Amniotic epithelial cell (primary cell): Measurements from ENCODE around the gene PRKACB.
"Not testable (repeated sequence)": the region's sequence is repeated elsewhere in the genome, so short reads cannot be mapped to it uniquely, and the experiment has no call there.

Experiments used
- DNase-seq: peaks from one replicate; pipeline ENCODE4 v3.0.0-alpha.2; 2010; ENCODE audit warnings: low read depth

The PRKACB gene

GRCh38 chr1:84269306-84269705 lies 125.2 kb downstream of the PRKACB start:
- DNase-seq: no peak

DNA sequence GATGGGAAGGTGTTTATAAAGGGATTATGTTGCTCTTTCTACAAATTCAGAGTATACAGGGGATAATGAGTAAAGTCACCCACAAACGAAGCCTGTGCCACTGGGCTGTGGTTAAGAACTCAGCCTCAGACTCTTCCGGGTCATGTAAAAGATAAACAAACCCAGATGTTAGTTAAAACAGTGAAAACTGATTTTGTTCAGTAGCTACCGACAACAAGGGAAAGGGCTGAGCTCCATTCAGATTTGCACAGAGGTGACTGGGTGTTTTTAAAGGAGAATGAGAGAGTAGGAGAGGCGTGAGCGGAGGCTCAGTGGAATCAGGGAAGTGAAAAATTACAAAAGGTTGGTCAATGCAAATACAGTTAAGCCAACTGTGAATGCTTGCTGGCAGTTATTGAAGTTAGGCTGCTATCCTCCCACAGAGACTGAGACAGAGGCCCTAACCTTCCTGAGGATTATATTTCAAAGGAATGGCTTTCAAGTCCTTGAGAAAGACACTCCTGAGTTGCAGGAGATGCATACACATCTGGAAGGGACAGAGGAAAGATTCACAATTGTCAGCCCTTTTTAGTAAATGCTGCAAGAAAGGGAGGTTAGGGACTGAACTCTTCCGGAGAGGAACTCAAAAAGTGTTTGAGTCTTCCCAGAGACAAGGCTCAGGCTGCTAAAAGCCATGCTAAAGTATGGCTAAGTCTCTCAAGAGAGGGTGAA lies 127.5 kb downstream of the PRKACB start:
- peak; percentile 27 for DNase-seq

DNA sequence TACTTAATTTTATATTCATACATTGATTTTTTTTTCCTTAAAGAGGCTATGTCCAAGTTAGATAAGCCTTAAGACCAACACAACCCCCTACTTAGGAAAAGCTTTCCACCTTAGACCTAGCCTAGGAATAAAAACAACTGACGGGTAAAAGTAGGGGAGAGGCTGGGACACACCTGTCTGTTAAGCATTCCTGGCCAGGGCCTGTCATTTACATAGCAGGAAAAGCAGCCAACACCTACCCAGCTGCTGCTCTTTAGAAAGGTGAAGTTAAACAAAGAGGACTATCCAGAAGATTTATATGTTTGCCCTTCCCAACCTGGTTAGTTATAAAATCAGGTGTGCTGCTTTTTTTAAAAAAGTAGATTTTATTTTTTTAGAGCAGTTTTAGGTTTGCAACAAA lies 128.3 kb downstream of the PRKACB start:
- DNase-seq: no peak

GRCh38 chr1:84277343-84278059 lies 133.4 kb downstream of the PRKACB start:
- no peak for DNase-seq

GRCh38 chr1:84278905-84279304 lies 134.8 kb downstream of the PRKACB start:
- no peak for DNase-seq

DNA sequence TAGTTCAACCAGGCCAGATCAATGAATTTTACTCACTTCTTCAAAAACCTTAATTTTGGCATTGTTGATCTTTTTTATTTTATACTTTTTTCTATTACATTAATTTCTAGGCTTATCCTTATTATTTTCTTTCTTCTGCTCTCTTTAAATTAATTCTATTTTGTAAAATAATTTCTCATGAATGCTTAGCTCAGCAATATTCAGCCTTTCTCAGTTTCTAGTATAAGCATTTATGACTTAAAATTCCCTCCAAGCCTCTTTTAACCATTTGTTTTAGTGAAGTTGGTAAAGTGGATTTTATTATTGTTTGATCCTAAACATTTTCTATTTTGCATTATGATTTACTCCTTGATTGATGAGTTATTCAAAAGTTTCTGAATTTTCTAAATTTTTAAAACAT lies 136.8 kb downstream of the PRKACB start:
- DNase-seq: no peak

DNA sequence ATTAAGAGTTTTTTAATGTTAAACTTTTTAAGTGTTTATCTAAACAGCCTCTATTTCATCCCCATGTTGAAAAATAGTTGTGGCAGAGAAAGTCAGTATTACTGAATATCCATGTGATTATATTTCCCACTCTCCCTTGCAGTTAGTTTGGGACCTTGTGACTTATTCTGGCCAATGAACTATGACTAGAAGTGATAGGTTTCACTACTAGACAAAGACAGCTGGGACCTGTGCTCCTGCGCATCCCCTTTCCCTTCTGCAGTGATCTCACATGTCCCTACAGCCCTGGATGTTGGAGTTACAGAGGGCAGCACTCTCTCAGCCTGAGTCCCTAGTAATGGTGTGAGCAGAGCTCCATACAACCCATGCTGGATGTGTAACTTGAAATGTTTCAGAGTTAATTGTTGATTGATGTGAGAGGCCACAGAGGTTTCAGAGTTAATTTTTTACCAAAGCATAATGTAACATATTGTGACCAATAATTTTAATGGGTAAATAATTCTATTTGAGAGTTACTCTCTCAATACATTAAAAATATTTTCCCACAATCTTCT lies 138.8 kb downstream of the PRKACB start:
- DNase-seq: no peak

DNA sequence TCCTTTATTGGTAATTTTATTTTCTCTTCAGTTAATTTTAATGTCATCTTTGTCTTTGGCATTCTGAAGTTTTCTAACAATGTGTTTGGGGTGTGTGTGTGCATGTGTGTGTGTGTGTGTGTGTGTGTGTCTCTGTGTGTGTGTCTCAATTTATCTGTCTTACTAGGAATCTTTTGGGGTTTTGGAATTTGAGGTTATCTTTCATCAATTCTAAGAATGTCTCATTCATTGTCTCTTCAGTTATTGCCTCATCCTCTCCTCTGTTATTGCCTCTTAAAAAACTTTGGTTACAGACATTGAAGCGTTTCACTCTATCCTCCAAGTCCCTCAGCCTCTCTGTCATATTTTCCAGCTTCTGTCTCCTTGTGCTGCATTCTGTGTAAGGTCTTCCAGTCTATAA lies 139.3 kb downstream of the PRKACB start:
- no peak for DNase-seq

- peak; percentile 66 for DNase-seq
Measured at GRCh38 chr1:84286071-84286470, 142.0 kb downstream of the PRKACB start.

DNA sequence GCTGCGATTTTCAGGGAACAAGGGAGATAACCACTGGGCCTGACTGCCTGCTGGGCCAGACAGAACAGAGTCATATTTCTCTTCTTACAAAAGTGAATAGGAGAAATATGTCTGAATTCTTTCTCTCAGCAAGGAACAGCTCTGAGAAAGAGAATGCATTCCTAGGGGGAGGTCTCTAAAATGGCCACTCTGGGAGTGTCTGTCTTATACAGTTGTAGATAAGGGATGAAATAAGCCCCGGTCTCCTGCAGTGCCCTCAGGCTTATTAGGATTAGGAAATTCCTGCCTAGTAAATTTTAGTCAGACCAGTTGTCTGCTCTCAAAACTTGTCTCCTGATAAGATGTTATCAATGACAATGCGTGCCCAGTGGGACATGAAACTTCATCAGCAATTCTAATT lies 143.3 kb downstream of the PRKACB start:
- not testable (repeated sequence) for DNase-seq
